GM13977 (cell line): Measurements from ENCODE around the gene COL20A1.

Experiments used
- DNase-seq: peaks from one replicate; pipeline ENCODE4 v3.0.0; 2012; ENCODE audit warnings: low spot score
- in situ Hi-C: fragments of 300-500 bp; cut with MboI; formaldehyde crosslinking; loops from one replicate; pipeline ENCODE4 v1.12.0; 2022; ENCODE audit warnings: low sequenced_read_pairs, low pct_unique_long_range_greater_than_20kb, mixed read lengths, inconsistent platforms; ENCODE audit not compliant: unreplicated experiment
- TF ChIP-seq, protein P1 (sequence below): IDR thresholded peaks from 2 replicates; pipeline ENCODE4 v1.5.1; 2012; ENCODE audit warnings: mild to moderate bottlenecking, control low read depth; ENCODE audit not compliant: insufficient read depth; ENCODE audit errors: extremely low read depth, missing control alignments

Gene COL20A1

DNA sequence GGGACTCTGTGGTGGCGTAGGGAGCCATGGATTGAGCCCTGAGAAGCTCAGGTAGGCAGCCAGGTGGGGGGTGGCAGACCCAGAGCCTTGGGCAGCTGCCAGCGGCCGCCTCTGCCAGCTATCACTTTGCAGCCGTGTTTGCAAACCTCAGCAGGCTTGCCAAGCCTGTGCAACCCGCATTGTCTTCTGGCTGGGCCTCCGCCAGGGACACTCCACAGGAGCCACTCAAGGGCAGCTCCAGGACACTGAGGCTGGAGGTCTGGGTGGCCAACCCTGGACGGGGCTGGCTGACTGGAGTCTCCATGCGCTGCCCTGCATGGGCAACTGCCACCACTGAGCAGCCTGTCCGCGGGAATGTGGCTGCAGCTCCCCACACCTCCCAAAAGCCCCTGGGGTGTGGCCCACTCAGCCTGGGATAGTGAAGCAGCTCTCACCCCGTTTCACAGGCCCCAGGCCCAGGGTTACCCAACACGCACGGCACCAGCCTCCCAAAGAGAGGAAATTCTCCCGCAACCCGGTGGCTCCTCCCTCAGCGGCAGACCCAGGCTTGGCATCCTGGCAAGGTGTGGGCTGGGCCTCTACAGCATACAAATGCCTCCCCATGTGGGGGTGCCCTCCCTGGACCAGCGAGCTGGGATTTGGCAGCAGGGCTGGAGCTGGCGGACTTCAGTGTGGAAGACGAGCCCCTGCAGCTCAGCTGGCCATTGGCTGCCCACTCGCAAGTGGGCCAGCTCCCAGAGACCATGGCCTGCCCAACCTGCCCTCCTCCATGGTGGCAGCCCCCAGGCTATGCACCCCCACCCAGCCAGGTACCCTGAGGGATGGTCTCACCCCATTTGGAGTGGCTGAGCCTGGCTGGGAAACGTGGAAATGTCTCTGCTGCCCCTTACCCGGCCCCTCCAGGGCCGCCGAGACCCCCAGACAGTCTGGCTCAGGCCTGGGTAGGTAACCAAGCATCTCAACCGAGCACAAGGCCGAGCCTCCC is 65.2 kb downstream of the COL20A1 start:
- DNase-seq = no peak
- in situ Hi-C loops = no loop called here

DNA sequence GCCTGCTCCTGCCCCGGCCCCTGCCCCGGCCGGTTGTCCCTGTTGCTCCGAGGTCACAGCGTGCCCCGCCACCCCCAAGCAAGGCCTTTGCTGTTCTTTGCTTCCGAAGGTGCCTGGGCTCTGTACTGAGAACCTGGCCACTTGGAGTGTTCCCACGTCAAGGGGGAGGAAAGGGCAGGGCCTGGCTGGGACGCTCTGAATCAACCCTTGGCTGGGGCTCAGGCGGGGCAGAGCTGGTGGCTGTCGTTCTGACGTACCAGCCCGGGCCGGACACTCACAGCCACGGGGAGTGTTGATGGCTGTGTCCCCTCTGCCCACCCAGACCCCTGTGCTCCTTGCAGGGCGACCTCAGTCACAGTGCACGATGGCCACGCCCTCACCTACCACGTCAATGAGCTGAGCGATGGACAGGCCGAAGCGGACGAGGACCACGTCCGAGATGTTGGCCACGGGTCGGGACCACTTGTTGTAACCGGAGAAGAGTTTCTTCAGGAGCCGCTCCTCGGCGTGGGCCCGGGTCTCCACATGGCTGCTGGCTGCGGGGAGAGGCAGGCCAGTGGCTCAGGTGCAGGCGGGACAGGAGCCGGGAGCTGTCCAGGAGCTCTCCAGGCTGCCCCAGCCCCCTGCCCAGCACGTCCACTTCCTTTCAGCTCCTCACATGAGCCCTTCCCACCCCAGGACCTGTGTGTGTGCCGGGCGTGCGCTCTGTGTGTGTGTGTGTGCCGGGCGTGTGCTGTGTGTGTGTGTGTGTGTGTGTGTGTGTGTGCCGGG is 66.4 kb downstream of the COL20A1 start:
- in situ Hi-C loops = no loop called here

More for the DNA sequence above, 65.2 kb downstream of the COL20A1 start:
- TF ChIP-seq, protein P1, sequence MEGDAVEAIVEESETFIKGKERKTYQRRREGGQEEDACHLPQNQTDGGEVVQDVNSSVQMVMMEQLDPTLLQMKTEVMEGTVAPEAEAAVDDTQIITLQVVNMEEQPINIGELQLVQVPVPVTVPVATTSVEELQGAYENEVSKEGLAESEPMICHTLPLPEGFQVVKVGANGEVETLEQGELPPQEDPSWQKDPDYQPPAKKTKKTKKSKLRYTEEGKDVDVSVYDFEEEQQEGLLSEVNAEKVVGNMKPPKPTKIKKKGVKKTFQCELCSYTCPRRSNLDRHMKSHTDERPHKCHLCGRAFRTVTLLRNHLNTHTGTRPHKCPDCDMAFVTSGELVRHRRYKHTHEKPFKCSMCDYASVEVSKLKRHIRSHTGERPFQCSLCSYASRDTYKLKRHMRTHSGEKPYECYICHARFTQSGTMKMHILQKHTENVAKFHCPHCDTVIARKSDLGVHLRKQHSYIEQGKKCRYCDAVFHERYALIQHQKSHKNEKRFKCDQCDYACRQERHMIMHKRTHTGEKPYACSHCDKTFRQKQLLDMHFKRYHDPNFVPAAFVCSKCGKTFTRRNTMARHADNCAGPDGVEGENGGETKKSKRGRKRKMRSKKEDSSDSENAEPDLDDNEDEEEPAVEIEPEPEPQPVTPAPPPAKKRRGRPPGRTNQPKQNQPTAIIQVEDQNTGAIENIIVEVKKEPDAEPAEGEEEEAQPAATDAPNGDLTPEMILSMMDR = no peak

DNA sequence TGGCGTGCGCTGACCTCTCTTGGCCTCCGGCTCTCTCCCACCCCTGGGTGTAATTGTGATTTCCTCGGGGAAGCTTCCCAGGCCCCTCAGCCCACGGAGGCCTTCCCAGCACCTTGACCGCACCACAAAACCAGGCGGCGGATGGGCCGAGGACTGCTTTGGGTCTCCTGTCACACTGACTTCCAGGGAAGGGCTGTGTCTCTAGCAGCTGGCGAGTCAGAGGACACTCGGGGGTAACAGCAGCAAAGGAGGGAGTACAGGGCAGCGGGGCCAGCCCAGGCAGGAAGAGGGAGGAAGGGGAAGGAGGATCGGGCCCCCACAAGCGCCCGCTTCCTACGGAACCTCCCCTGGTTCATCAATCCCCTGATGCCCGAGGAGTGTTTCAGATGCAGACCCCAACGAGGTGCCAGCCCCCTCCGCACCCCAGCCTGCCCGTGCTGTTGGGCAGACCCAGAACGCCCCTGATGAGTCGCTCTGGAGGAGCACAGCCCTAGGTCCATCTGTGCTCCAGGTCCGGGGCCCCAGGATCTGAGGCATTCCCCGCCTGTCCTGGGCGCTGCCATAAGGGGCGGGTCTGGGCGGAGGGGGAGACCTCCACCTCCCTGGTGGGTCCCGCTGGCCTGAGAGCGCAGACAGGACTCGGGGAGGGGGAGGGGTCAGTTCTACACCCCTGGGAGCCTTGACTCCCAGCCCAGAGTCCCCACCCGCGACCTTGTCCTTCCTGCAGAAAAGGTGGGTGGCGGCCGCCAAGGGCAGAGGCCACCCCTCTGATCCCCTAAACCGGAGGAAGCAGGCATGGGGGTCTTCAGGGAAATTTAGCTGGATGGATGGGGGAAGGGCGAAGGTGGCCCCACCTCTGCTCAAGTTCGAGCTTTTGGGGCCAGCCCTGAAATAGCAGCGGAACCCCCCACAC is 67.2 kb downstream of the COL20A1 start:
- TF ChIP-seq, protein P1 = no peak
- DNase-seq = no peak
- in situ Hi-C loops = no loop called here

More for the DNA sequence above, 66.4 kb downstream of the COL20A1 start:
- no peak for DNase-seq
- TF ChIP-seq, protein P1 = no peak

DNA sequence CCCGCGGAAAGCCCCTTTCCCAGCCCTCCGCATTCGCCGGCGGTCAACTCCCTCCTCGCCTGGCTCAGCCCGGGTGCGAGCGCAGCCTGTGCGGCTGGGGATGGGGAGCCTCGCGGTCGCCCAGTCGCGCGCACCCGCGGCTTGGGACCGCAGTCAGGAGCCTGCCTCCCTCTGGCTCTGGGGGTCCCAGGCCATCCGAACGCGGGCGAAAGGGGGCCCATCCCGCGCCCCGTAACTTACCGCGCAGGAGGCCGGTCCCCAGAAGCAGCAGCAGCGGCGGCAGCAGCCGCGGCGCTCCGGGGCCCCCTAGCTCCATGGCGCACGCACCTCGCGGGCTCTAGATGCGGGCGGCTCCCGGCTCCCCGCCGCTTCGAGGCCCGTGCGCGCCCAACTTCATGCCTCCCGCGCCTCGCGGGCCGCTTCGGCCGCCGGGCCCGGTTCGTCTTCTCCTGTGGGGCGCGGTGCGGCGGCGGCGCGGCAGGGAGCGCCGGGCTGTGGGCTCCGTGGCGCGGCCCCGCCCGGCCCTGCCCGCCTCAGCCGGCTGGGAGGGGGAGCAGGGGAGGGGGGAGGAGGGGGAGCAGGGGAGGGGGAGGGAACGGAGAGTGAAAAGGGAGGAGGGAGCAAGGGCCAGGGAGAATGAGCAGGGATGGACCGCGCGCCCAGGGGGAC is 68.0 kb downstream of the COL20A1 start, which contains the start of gene CHRNA4:
CHRNA4 (minus strand) TSS at position 500 of the 669 bp plus-strand sequence; CDS start at position 316, 184 bp downstream.
- no peak for DNase-seq
- in situ Hi-C loops = no loop called here
- TF ChIP-seq, protein P1 = no peak

DNA sequence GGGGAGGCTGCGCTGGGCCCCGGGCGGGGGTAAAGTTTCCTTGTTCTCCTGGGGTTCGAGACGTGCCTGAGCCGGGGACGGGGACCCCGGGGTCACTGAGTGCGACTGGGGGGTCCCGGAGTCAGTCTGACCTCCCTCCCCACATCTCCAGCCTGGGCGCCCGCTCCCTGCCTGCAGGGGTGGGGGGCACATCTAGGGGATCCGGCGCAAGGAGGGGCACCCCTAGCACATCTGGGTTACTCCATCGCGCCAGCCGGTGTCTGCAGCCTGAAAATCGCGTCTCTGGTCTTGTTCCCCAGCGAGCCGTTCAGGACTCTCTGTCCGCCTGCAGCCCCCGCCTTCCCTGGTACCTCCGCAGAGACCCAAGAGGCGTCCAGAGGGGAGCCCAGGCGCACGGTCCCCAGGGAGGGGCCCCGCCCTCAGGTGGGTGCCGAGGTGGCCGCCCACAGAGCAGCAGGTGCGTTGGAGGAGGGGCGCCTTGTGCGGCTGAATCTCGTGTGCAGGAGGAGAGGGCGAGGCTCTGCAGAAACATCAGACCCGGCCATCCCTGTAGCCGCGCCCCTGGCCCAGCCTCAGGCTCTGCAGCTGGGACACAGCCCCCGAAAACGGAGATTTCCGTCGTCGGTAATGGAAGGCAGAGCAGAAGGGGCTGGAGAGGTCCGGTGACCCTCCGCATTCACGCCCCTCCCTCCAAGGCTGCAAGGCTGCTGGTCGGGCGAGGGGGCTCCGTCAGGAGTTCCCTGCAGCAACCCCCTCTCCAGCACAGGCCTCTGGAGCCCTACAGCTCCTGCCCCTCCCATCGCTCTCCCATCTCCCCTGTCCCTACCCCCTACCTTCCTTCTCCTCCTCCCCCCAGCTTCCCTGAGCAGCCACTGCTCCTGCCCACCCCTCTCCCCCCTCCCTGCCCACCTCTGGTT is 68.8 kb downstream of the COL20A1 start:
- DNase-seq = no peak
- in situ Hi-C loops = no loop called here
- TF ChIP-seq, protein P1 = no peak
